Measurements from ENCODE around the gene SMC6.

Gene SMC6

GRCh38 chr2:17763641-17764333, 10.2 kb upstream of the SMC6 start:
- DNase-seq: no peak

- DNase-seq: no peak
Observed at GRCh38 chr2:17762451-17762850, 8.8 kb upstream of the SMC6 start.

- no peak for DNase-seq
Observed at GRCh38 chr2:17759805-17760204, 6.2 kb upstream of the SMC6 start.

- no peak for DNase-seq
Observed at GRCh38 chr2:17758118-17758517, 4.5 kb upstream of the SMC6 start.

- no peak for DNase-seq
Observed at GRCh38 chr2:17757321-17757720, 3.7 kb upstream of the SMC6 start.

GRCh38 chr2:17756668-17757067, 3.1 kb upstream of the SMC6 start:
- DNase-seq: no peak

- DNase-seq: peak; percentile 9
Observed at GRCh38 chr2:17754773-17755425, 1.3 kb upstream of the SMC6 start.

- DNase-seq: peak; percentile 34
Observed at GRCh38 chr2:17752892-17753802, 463 bp downstream of the SMC6 start.

GRCh38 chr2:17752246-17752645, 1.4 kb downstream of the SMC6 start:
- DNase-seq: no peak

GRCh38 chr2:17749753-17750438, 3.7 kb downstream of the SMC6 start:
- DNase-seq: no peak

- DNase-seq: no peak
Observed at GRCh38 chr2:17748745-17749144, 4.9 kb downstream of the SMC6 start.

- no peak for DNase-seq
Observed at GRCh38 chr2:17747684-17748452, 5.7 kb downstream of the SMC6 start.

GRCh38 chr2:17740203-17740602, 13.4 kb downstream of the SMC6 start:
- DNase-seq: no peak

- no peak for DNase-seq
Observed at GRCh38 chr2:17736989-17737388, 16.6 kb downstream of the SMC6 start.

- DNase-seq: no peak
Observed at GRCh38 chr2:17735864-17736263, 17.7 kb downstream of the SMC6 start.

GRCh38 chr2:17733599-17733998, 20.0 kb downstream of the SMC6 start:
- no peak for DNase-seq

- DNase-seq: no peak
Observed at GRCh38 chr2:17729880-17730279, 23.7 kb downstream of the SMC6 start.

GRCh38 chr2:17728210-17728609, 25.4 kb downstream of the SMC6 start:
- DNase-seq: no peak

GRCh38 chr2:17719562-17720371, 33.8 kb downstream of the SMC6 start:
- no peak for DNase-seq

- DNase-seq: no peak
Observed at GRCh38 chr2:17718689-17719088, 34.9 kb downstream of the SMC6 start.

- no peak for DNase-seq
Observed at GRCh38 chr2:17717666-17718065, 35.9 kb downstream of the SMC6 start.
